Muscle layer of colon (tissue), 2 donors: ENCODE results near the gene RNLS.

Experiments used
- H3K27ac ChIP-seq: one replicate; pipeline ENCODE4 v1.7.0; 2013; ENCODE audit warnings: low read depth, mild to moderate bottlenecking, low read length, moderate library complexity
- H3K27me3 ChIP-seq, 2 donors: one replicate each; pipeline ENCODE4 v1.7.0; 2013; ENCODE audit warnings: low read length in 2 of 2, mild to moderate bottlenecking in 2 of 2; ENCODE audit not compliant: insufficient read depth in 2 of 2, control insufficient read depth in 1 of 2
- H3K36me3 ChIP-seq: one replicate; pipeline ENCODE4 v1.7.0; 2013; ENCODE audit warnings: mild to moderate bottlenecking, low read length; ENCODE audit not compliant: insufficient read depth
- H3K4me1 ChIP-seq: one replicate; pipeline ENCODE4 v1.7.0; 2013; ENCODE audit warnings: mild to moderate bottlenecking, low read length; ENCODE audit not compliant: insufficient read depth
- H3K4me3 ChIP-seq, 2 donors: one replicate each; pipeline ENCODE4 v1.7.0; 2013; ENCODE audit warnings: low read length in 2 of 2, low read depth in 1 of 2, mild to moderate bottlenecking in 1 of 2, moderate library complexity in 1 of 2
- H3K9ac ChIP-seq: one replicate; pipeline ENCODE4 v1.7.0; 2013; ENCODE audit warnings: low read length
- H3K9me3 ChIP-seq: one replicate; pipeline ENCODE4 v1.7.0; 2013; ENCODE audit warnings: mild to moderate bottlenecking, low read length
- donor health status: abdominal sarcoma.
- donor health status: Adenocarcinoma of cecum.

RNLS gene

DNA sequence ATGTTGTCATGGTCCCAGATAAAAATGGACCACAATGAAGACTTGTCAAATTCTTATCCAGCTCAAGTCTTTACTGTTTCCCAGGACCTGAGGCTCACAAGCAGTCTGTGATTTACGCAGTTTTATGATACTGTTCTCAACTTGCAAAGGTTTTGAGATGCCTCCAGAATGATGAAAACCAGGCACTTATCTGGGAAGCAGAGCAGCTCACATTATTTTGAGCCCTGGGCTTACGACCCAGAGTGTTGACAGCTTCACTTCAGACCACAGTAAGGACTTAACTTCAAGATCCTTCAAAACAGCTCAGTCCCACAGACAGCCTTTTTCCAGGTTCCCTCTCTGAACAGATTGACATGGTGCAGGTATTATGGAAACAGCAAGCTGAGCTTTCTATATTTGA, 236.1 kb downstream of the RNLS start:
- no peaks in the 10 kb centered on the region for H3K27me3 ChIP-seq
- H3K4me1 ChIP-seq: peaks cover 14% of the 10 kb centered on the region
- no peaks in the 10 kb centered on the region for H3K9me3 ChIP-seq
- no peak overlapping the region for H3K9ac ChIP-seq
- no peak overlapping the region for H3K27ac ChIP-seq
- H3K36me3 ChIP-seq: no peaks in the 10 kb centered on the region
- H3K4me3 ChIP-seq: no peak overlapping the region

DNA sequence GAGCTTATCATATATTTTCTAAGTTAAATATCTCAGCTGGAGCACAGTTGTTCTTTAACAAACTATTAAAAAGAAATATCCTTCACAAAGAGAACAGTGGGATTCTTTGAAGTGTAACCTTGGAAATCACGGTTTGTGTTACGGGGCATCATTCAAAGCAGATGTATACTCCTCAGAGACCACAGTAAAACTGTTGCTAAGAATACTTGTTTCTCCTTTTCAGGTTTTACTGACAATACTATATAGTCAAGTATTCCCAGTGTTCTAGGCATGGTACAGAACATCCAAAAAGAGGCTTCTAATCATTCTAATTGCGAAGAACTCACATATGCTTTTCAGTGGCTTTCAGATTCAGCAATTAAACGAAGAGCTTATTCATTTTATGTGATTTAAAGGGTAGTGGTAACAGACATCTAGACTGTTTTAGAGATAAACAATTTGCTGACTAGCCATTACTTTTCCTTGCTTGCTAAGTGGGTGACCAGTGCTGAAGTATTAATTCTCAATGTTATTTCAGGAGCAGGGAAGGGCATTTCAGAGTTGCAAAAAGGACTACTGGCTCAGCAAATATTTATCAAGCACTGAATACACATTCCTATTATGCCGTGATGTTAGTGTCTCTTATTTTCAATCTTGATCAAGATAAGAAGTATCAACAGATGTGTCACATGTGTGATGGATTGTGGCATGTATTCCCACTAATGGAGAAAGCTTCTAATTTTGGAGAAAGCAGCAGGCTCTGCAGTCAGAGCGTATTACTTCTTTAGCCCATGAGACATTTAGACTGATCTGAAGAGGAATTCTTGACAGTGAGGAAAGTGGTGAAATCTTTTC, 236.8 kb downstream of the RNLS start:
- no peak overlapping the region for H3K9ac ChIP-seq
- no peaks in the 10 kb centered on the region for H3K27me3 ChIP-seq
- no peak overlapping the region for H3K4me3 ChIP-seq
- no peaks in the 10 kb centered on the region for H3K36me3 ChIP-seq
- no peaks in the 10 kb centered on the region for H3K9me3 ChIP-seq
- H3K4me1 ChIP-seq: peaks cover 14% of the 10 kb centered on the region
- H3K27ac ChIP-seq: no peak overlapping the region

DNA sequence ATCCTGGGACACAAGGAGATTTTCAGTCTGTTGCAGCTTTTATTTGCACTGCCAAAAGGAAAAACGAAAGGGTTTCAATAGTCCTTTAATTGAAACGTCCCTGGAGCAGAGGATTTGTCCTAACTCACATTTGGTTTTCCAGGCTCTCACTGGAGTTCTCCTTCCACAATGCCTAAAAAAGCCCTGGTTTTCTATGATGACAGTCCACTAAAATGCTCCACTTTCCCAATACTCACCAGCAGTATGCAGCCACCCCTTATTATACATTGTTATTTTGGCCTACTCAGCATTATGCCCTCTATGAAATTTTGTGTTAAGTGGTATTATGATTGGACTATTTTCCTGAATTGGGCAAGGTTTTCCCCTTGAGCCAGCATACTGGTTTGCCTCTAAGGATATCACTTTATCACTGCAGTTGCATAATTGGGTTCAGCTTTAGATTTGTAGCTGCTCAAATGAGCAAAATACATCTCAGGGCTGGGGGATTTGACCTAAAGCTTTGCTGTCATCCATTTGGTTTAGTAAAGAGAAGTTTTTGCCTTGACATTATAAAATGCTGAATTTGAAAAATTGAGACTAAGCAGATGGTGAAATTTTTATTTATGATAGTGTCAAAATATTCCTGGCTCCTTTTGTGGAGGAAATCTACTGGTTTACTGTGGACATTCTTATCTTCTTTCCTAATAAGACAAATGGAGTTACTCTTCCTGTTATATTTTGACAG, 239.2 kb downstream of the RNLS start:
- Histone ChIP-seq H3K4me1 (peaks cover 14% of the 10 kb centered on the region), H3K4me3 (no peak overlapping the region), H3K27ac (no peak overlapping the region), H3K27me3 (no peaks in the 10 kb centered on the region), H3K9ac (no peak overlapping the region), H3K36me3 (no peaks in the 10 kb centered on the region), H3K9me3 (no peaks in the 10 kb centered on the region)

DNA sequence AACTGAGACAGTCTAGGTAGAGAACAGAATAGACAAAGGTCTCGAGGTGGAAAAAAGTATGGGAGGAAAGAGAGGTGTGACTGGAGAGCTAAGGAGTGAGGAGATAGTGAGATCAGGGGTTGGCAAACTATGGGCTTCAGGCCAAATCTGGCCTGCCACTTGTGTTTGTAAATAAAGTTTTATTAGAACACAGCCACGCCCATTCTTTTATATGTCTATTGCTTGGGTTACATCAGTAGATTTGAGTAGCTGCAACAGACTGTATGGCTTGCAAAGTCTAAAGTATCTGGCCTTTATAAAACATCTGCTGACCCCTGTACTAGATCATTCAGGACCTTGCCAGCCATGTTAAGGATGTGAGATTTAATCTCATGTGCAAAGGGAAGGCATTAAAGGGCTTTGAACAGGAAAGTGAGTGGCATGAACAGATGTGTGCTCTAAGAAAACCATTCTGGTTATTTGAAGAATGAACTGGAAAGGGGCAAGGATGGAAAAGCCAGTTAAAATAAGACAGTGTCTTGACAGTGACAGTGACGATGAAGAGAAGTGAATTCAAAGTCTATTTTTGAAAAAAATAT, 240.3 kb downstream of the RNLS start:
- Histone ChIP-seq H3K36me3 (no peaks in the 10 kb centered on the region), H3K27me3 (no peaks in the 10 kb centered on the region), H3K4me3 (no peak overlapping the region), H3K4me1 (peaks cover 14% of the 10 kb centered on the region), H3K9ac (no peak overlapping the region), H3K9me3 (no peaks in the 10 kb centered on the region), H3K27ac (no peak overlapping the region)

DNA sequence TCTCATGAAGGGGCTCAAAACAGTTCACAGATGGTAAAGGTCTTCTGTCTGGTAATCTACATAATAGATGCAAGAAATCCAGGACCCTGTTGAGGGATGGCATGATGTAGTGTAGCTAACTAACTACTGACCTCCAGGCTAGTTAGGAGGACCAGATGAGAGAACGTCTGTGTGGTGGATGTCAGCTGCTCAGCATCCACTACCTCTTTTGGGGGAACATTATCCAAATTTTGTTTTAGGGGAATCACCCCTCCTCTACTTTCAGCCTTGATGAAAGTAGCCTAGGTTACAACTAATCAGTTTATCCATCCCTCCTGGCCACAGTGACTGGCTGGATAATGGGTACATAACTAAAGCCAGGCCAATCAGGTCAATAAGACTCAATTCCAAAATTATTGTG, 246.0 kb downstream of the RNLS start:
- Histone ChIP-seq H3K4me3 (no peak overlapping the region), H3K27ac (no peak overlapping the region), H3K36me3 (no peaks in the 10 kb centered on the region), H3K27me3 (no peaks in the 10 kb centered on the region), H3K9me3 (no peaks in the 10 kb centered on the region), H3K9ac (no peak overlapping the region), H3K4me1 (no peaks in the 10 kb centered on the region)

DNA sequence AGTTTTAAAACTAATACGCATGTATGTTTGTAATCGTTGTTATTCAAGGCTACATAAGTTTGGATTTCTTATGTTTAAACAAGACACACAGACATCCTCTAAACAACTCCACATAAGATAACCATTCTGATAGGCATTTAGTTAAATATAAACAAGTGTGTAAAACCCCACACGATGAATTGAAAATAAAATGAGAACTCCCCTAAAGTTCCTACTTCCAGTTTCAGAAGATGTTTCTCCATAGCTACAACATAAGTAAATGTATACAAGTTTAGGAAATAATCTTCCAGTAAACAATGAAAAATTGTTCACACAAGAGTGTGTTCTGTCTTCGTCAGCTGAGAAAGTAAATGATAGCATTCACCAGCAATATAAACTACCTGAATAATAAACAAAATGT, 246.8 kb downstream of the RNLS start:
- Histone ChIP-seq H3K27ac (no peak overlapping the region), H3K9ac (no peak overlapping the region), H3K4me1 (no peaks in the 10 kb centered on the region), H3K27me3 (no peaks in the 10 kb centered on the region), H3K36me3 (no peaks in the 10 kb centered on the region), H3K9me3 (no peaks in the 10 kb centered on the region), H3K4me3 (no peak overlapping the region)

DNA sequence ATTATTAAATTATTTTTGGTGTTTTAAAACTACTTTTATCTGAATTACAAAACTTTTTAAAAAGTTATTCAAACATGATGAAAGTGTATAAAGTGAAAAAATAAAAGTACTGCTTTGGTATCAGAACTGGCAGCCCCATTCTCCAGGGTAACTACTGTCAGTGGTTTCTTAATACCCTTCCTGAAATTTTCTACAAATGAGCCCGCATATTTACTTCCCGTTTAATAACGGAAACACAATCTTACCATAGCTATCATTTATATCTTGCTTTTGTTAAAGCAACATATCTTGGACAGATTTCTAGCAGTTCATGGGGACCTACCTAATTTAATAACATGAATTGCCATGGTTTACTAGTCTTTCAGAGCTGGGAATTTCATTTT, 249.9 kb downstream of the RNLS start:
- no peak overlapping the region for H3K9ac ChIP-seq
- no peaks in the 10 kb centered on the region for H3K9me3 ChIP-seq
- no peaks in the 10 kb centered on the region for H3K4me1 ChIP-seq
- H3K36me3 ChIP-seq: no peaks in the 10 kb centered on the region
- H3K4me3 ChIP-seq: no peak overlapping the region
- H3K27ac ChIP-seq: no peak overlapping the region
- H3K27me3 ChIP-seq: no peaks in the 10 kb centered on the region

DNA sequence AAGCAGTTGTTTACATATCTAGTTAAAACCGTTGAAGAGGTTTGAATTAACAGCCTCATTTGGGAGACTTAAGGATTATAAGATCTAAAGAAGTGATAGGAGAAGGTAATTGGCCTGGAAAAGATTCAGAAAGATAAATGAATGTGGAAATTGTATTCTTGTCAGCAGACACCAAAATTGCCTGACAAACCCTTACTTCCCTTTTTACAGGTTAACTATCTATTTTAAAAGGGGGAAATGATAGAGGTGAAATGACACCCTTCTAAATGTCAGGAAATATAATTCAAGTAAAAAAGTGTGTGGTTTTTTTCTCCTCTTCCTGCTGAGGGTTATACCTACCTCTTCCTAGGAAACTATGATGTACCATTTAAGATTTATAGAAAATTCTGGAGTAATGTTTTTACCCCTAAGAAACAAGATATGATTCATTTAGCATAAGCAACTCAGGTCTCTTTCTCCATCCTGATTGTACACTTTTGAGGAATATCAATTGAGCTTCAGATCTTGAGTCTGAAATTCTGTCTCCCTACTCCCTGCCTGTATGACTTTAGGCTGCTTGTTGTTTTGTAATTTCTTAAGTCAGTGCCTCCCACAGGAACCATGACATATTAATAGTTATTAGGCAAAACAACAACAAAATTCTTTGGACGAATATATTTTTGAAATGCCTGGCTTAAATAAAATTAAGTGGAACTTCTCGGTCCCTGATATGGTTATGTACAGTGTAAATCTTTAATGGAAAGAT, 250.4 kb downstream of the RNLS start:
- Histone ChIP-seq H3K4me1 (no peaks in the 10 kb centered on the region), H3K9me3 (no peaks in the 10 kb centered on the region), H3K27me3 (no peaks in the 10 kb centered on the region), H3K4me3 (no peak overlapping the region), H3K9ac (no peak overlapping the region), H3K36me3 (no peaks in the 10 kb centered on the region), H3K27ac (no peak overlapping the region)

DNA sequence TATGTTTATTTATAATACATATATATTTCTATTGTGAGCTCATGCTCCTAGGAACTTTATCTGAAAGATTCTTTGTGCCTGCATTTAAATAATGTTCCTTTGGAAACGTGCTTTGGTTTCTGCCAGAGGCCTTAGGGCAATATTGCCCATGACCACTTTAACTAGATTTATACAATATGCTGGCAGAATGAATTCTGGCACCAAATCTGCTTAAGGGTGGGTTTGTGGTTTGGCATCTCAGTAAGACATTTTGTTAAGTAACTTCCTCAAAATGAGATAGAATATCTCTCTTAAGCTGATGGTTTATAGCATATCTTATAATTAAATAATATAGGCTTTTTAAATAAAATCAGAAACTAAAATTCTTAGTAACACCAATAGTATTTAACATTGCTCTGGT, 252.9 kb downstream of the RNLS start:
- no peak overlapping the region for H3K9ac ChIP-seq
- H3K36me3 ChIP-seq: no peaks in the 10 kb centered on the region
- no peak overlapping the region for H3K27ac ChIP-seq
- no peaks in the 10 kb centered on the region for H3K27me3 ChIP-seq
- no peaks in the 10 kb centered on the region for H3K4me1 ChIP-seq
- H3K4me3 ChIP-seq: no peak overlapping the region
- H3K9me3 ChIP-seq: no peaks in the 10 kb centered on the region

DNA sequence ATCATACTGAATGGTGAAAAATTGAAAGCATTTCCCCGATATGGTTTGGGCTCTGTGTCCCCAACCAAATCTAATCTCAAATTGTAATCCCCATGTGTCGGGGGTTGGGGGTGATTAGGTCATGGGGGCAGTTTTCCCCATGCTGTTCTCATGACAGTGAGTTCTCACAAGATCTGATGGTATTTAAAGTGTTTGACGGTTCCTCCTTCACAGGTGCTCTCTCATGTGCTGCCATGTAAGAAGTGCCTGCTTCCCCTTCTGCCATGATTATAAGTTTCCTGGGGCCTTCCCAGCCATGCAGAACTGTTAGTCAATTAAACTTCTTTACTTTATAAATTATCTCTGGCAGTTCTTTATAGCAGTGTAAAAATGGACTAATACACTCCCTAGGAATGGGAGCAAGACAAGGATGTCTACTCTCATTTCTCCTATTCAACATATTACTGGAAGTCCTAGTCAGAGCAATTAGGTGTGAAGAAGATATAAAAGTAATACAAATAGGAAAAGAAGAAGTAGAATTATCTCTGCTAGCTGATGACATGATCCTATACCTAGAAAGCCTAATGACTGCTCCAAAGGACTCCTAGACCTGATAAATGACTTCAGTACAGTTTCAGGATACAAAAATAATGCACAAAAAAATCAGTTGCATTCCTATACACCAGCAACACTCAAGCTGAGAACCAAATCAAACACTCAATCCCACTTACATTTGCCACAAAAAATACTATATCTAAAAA, 260.6 kb downstream of the RNLS start:
- Histone ChIP-seq H3K27me3 (no peaks in the 10 kb centered on the region), H3K27ac (no peak overlapping the region), H3K4me1 (no peaks in the 10 kb centered on the region), H3K9ac (no peak overlapping the region), H3K36me3 (no peaks in the 10 kb centered on the region), H3K9me3 (no peaks in the 10 kb centered on the region), H3K4me3 (no peak overlapping the region)
